Stimulated activated CD8-positive, alpha-beta memory T cell treated with anti-CD3 and anti-CD28 coated beads, Interleukin-2, amount 100 ng/mL, for 48 hours (primary cell): ENCODE measurements around the gene KIAA1671.
"Not testable (repeated sequence)": the region's sequence is repeated elsewhere in the genome, so short reads cannot be mapped to it uniquely, and the experiment has no call there.

ENCODE experiments used
- DNase-seq, 2 donors: peaks; one replicate each; pipeline ENCODE4 v3.0.0-alpha.2; 2020; ENCODE audit warnings: low read depth in 2 of 2

The KIAA1671 gene

GRCh38 chr22:25167834-25168601 lies 215.5 kb downstream of the KIAA1671 start:
- no peak for DNase-seq

GRCh38 chr22:25169278-25170031 lies 216.9 kb downstream of the KIAA1671 start:
- no peak for DNase-seq

DNA sequence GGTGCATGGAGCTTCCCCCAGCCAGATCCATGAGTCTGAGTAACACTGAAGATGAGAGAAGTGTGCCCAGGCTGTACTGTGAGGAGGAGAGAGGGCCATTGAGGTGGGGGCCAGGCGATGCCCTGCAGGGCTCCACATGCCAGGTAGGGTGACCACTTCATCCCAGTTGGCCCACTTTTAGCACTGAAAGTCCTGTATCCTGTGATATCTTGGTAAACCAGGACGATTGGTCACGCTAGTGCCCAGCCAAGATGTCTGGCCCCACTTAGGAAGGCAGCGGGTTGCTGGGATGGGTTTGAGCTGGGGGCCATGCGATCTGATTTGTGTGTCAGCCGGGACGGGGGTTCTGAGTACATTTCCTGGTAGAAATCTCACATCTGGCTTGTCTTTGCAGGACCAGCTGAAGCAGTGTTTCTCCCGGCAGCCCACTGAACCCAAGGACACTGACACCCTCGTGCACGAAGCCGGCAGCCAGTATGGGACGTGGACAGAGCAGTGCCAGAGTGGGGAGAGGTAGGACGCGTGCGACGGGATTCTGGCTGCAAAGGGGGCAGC lies 218.0 kb downstream of the KIAA1671 start:
- no peak for DNase-seq

- DNase-seq, result peak; percentile 4 to 13
Observed at GRCh38 chr22:25172153-25172552, 219.6 kb downstream of the KIAA1671 start.

DNA sequence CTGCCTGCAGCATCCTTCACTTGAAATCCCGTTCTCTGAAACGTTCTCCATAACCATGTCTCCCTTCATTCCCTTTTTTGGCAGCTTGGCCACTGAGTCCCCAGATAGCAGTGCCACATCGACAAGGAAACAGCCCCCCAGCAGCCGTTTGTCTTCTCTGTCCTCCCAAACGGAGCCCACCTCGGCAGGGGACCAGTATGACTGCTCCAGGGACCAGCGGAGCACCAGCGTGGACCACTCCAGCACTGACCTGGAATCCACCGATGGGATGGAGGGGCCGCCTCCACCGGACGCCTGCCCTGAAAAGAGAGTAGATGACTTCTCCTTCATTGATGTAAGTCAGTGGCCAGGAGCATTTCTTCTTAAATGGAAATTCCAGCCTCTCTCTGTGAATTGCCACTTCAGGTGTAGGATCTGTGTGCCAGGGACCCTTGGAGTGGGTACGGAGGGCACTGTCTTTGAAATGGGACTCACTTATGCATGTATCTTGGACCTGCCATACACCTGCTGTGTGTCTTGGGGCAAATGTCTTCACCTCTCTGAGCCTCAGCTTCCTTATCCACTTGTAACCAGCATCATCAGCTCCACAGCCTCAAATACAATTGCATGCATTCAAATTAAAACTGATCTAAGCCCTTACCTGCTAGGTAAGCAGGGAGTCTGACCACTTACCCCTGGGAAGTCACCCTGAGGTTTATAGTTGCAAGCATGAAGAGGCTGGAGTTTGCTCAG lies 221.8 kb downstream of the KIAA1671 start:
- DNase-seq, result no peak

- no peak for DNase-seq
Observed at GRCh38 chr22:25174888-25175411, 222.4 kb downstream of the KIAA1671 start.

- DNase-seq, result no peak
Observed at GRCh38 chr22:25176175-25176574, 223.7 kb downstream of the KIAA1671 start.

GRCh38 chr22:25176799-25177198 lies 224.3 kb downstream of the KIAA1671 start:
- no peak for DNase-seq

GRCh38 chr22:25177226-25177625 lies 224.7 kb downstream of the KIAA1671 start:
- no peak for DNase-seq

- no peak for DNase-seq
Observed at GRCh38 chr22:25177895-25178294, 225.4 kb downstream of the KIAA1671 start.

DNA sequence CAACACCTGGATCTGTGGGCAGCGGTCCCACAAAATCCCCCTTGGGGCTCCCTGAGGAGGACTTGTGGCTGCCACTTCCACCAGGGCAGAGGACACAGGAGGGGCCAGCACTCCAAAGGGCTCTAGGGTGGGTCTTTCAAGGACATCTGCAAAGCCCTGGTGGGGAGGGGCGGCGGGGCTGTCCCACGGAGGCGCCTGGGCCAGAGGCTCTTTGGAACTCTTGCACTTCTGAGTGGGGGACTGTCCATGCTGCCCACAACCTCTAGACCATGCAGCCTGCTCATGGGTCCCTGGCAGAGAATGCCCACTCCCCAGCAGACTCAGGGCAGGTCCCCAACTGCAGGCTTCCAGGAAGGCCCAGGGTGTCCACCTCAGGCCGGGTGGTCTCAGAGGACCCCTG lies 225.8 kb downstream of the KIAA1671 start:
- DNase-seq, result not testable (repeated sequence)

GRCh38 chr22:25178869-25179631 lies 226.5 kb downstream of the KIAA1671 start:
- DNase-seq, result not testable (repeated sequence)

DNA sequence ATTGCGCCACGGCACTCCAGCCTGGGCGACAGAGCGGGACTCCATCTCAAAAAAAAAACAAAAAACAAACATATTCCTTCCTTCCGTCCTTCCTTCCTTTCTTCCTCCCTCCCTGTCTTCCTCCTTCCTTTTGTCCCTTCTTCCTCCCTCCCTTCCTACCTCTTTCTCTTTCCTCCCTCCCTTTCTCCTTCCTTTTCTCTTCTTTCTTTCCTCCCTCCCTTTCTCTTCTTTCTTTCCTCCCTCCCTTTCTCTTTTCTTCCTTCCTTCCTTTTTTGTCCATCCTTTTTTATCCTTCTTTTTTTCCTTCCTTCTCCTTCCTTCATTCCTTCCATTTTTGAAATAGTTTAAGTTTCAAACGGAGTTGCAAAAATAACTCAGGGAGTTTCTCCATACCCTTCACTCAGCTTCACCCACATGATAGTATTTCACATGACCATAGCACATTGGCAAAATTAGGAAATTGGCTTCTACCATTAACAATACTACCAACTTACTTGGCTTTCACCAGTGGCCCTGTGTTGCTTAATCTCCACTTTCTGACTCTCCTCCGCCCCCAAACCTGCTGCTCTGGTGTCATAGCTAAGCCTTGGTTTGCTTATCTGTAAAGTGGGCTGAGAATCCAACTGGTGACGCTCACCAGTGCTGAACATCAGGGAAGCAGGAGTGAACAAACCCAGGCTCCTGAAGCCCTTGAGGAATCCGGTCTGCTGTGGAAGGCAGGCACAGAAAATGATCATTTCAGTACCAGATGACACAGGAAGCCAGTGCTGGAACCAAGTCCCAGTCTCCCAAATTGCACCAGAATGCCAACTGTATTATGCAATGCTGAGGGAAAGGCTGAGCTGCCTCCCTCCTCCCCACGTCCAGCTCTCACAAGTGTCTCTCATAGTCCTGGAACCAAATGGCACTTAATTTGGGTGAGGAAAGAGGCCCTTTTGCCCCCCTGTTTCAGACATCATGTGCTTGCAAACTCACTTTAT lies 229.9 kb downstream of the KIAA1671 start:
- no peak for DNase-seq

GRCh38 chr22:25183949-25184619 lies 231.6 kb downstream of the KIAA1671 start:
- no peak for DNase-seq

GRCh38 chr22:25186140-25186539 lies 233.6 kb downstream of the KIAA1671 start:
- no peak for DNase-seq

DNA sequence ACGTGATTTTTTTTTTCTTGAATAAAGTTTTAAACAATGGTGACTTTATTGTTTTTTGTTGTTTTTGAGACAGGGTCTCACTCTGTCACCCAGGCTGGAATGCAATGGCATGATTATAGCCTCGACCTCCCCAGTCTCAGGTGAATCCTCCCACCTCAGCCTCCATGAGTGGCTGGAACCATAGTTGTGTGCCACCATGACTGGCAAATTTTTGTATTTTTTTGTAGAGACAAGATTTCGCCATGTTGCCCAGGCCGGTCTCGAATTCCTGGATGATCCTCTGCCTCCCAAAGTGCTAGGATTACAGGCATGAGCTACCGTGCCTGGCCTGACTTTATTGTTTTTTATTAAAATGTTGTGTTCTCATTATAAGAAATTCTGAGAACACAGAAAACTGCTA lies 235.0 kb downstream of the KIAA1671 start:
- DNase-seq, result no peak

DNA sequence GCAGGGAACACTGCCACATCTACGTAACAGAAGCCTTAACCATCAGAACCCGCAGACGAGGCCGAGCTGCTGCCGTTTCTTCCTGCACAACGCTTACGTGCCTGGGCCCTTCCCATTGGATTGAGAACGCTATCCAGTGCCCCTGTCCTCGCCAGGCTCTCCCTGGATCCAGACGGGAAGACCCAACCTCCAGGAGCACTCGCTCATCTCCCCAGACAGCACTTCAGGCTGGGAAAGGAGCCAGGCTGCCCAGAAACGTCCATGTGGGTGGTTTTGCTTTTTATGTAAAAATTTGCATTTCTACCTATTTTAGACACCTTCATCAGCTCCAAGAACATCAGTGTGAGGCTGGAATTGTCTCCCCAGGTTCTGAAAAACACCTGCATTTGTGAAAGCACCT lies 239.9 kb downstream of the KIAA1671 start:
- DNase-seq, result no peak

GRCh38 chr22:25193130-25193529 lies 240.6 kb downstream of the KIAA1671 start:
- no peak for DNase-seq

DNA sequence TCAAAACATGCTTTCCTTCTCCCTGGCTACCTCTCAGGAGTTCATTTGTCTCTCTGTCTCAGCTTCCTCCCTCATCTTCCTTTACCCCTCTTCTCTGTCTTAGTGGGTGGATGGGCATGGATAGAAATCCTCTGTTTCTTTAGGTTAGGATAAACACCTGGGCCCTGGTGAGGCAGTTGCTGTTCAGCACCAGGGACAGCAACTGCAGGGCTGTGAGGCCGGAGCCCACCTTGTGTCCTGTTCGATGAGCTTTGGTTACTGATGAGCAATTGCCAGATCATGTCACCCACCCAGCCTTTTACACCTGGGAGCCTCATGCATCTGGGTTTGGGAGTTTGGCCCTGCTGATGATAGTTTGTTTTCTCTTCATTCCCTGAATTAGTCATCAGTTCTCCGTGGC lies 241.0 kb downstream of the KIAA1671 start:
- no peak for DNase-seq
